ENCODE data around the gene GRAP2. TPM values are rescaled to one million over a fixed set of nuclear protein-coding genes. Genes with fewer than 3 reads are reported as not detected.

Gene GRAP2
- total and polyA plus RNA-seq, 2 donors (not counting 1 experiment from before 2014, with no cell fraction given), result 13.5 to 26.4 TPM

GRCh38 chr22:39990686-39991085 is 89.8 kb downstream of the GRAP2 start:
- Mint-ChIP-seq H3K9me3 (ENCODE audit: insufficient read depth) (no peaks in the 10 kb centered on the region), H3K27me3 (peaks cover 41% of the 10 kb centered on the region), H3K4me1 (peaks cover 7% of the 10 kb centered on the region), H3K4me3 (no peak overlapping the region), H3K27ac (no peak overlapping the region)
- no peaks in the 10 kb centered on the region for H3K36me3 ChIP-seq (replicated peaks in 1 of 2; ENCODE audit: control extremely low read depth in 1 of 2, control insufficient read depth in 1 of 2, extremely low read depth in 1 of 2, insufficient read depth in 2 of 2, low read length in 1 of 2)
- peaks cover 0 to 4% (median 0%) of the 10 kb centered on the region in 3 donors for H3K9me3 ChIP-seq (ENCODE audit: control extremely low read depth in 1 of 3, control insufficient read depth in 2 of 3, insufficient read depth in 1 of 3, low read length in 2 of 3)
- no peaks in the 10 kb centered on the region for H3K79me2 ChIP-seq (ENCODE audit: control insufficient read depth, insufficient read depth, low read length)
- ATAC-seq (ENCODE audit: low read depth) (no peak), DNase-seq (no peak)
- no peak for TF ChIP-seq EZH2 (IDR thresholded peaks at IDR 0.05; ENCODE audit: borderline replicate concordance, insufficient read depth, low read depth, low read length, poor library complexity, severe bottlenecking)
- WGBS (ENCODE audit: insufficient coverage), result no CpG with 5 or more reads among the region's 3 CpGs
- H3K9ac ChIP-seq (ENCODE audit: low read length), result no peak overlapping the region
- no peak overlapping the region for H3K27ac ChIP-seq (ENCODE audit: low read length in 2 of 2)
- peaks cover 11 to 13% of the 10 kb centered on the region in 2 donors for H3K4me1 ChIP-seq (ENCODE audit: control insufficient read depth in 2 of 2, insufficient read depth in 2 of 2, low read length in 2 of 2)
- no peaks in the 10 kb centered on the region for H4K20me1 ChIP-seq (ENCODE audit: control insufficient read depth, insufficient read depth, low read length, poor library complexity, severe bottlenecking)
- no peak overlapping the region for H3K4me2 ChIP-seq (replicated peaks; ENCODE audit: low read depth, low read length, poor library complexity, severe bottlenecking)
- H2AFZ ChIP-seq (ENCODE audit: insufficient read depth, low read depth, low read length, poor library complexity, severe bottlenecking), result no peak overlapping the region
- intact Hi-C loops (cut with micrococcal nuclease), result no loop called here
- ChIA-PET CTCF (interaction anchor here (2.2 kb wide), 1 partner anchor 34 kb away, joined by 9 read pairs; no protein-coding TSS in a partner anchor), POLR2A (no interaction called here)
- H3K4me3 ChIP-seq (ENCODE audit: control extremely low read depth in 1 of 5, extremely low read depth in 1 of 5, insufficient read depth in 1 of 5, low read depth in 2 of 5, low read length in 4 of 5), result no peak overlapping the region
- H3K27me3 ChIP-seq (replicated peaks in 1 of 4; ENCODE audit: control extremely low read depth in 1 of 4, control insufficient read depth in 3 of 4, insufficient read depth in 4 of 4, low read length in 3 of 4), result peaks cover 0 to 32% (median 12%) of the 10 kb centered on the region in 4 experiments

GRCh38 chr22:39991159-39991860 is 90.4 kb downstream of the GRAP2 start:
- POLR2A ChIA-PET, result interaction anchor here (0.7 kb wide), 1 partner anchor 367 kb away, joined by 3 read pairs; no protein-coding TSS in a partner anchor
- CTCF ChIA-PET, result interaction anchor here (2.2 kb wide), 1 partner anchor 33 kb away, joined by 9 read pairs; no protein-coding TSS in a partner anchor

More at GRCh38 chr22:39991159-39991860, 90.4 kb downstream of the GRAP2 start:
- H3K4me3 ChIP-seq (ENCODE audit: control extremely low read depth in 1 of 5, extremely low read depth in 1 of 5, insufficient read depth in 1 of 5, low read depth in 2 of 5, low read length in 4 of 5), result no peak overlapping the region
- no peak for TF ChIP-seq EZH2 (IDR thresholded peaks at IDR 0.05; ENCODE audit: borderline replicate concordance, insufficient read depth, low read depth, low read length, poor library complexity, severe bottlenecking)
- TF ChIP-seq CTCF (IDR thresholded peaks at IDR 0.05), result no peak
- WGBS (ENCODE audit: insufficient coverage), result no CpG with 5 or more reads among the region's 9 CpGs
- no peaks in the 10 kb centered on the region for H3K36me3 ChIP-seq (replicated peaks in 1 of 2; ENCODE audit: control extremely low read depth in 1 of 2, control insufficient read depth in 1 of 2, extremely low read depth in 1 of 2, insufficient read depth in 2 of 2, low read length in 1 of 2)
- H3K4me1 Mint-ChIP-seq, result peaks cover 7% of the 10 kb centered on the region
- peaks cover 41% of the 10 kb centered on the region for H3K27me3 Mint-ChIP-seq
- no peak overlapping the region for H3K4me3 Mint-ChIP-seq
- peaks cover 0 to 37% (median 18%) of the 10 kb centered on the region in 4 experiments for H3K27me3 ChIP-seq (replicated peaks in 1 of 4; ENCODE audit: control extremely low read depth in 1 of 4, control insufficient read depth in 3 of 4, insufficient read depth in 4 of 4, low read length in 3 of 4)
- H3K79me2 ChIP-seq (ENCODE audit: control insufficient read depth, insufficient read depth, low read length), result no peaks in the 10 kb centered on the region
- H4K20me1 ChIP-seq (ENCODE audit: control insufficient read depth, insufficient read depth, low read length, poor library complexity, severe bottlenecking), result no peaks in the 10 kb centered on the region
- peaks cover 0 to 4% (median 0%) of the 10 kb centered on the region in 3 donors for H3K9me3 ChIP-seq (ENCODE audit: control extremely low read depth in 1 of 3, control insufficient read depth in 2 of 3, insufficient read depth in 1 of 3, low read length in 2 of 3)
- ATAC-seq (ENCODE audit: low read depth) (no peak), DNase-seq (no peak)
- peaks cover 11 to 13% of the 10 kb centered on the region in 2 donors for H3K4me1 ChIP-seq (ENCODE audit: control insufficient read depth in 2 of 2, insufficient read depth in 2 of 2, low read length in 2 of 2)
- H3K27ac Mint-ChIP-seq, result no peak overlapping the region
- no peaks in the 10 kb centered on the region for H3K9me3 Mint-ChIP-seq (ENCODE audit: insufficient read depth)
- no peak overlapping the region for H2AFZ ChIP-seq (ENCODE audit: insufficient read depth, low read depth, low read length, poor library complexity, severe bottlenecking)
- H3K27ac ChIP-seq (ENCODE audit: low read length in 2 of 2), result no peak overlapping the region
- no peak overlapping the region for H3K9ac ChIP-seq (ENCODE audit: low read length)
- no peak overlapping the region for H3K4me2 ChIP-seq (replicated peaks; ENCODE audit: low read depth, low read length, poor library complexity, severe bottlenecking)
- intact Hi-C loops (cut with micrococcal nuclease), result no loop called here
